Prostate gland (tissue), 2 donors: ENCODE measurements around the gene SFT2D1.

Experiments
- POLR2A ChIP-seq: fragments of 450-650 bp; IDR thresholded peaks from one replicate; pipeline ENCODE4 v1.6.1; 2016; ENCODE audit warnings: antibody characterized with exemption, mild to moderate bottlenecking
- TF ChIP-seq, protein P1 (sequence below), 4 experiments: fragments of 200-600 bp in 2 of 4; fragments of 450-650 bp in 2 of 4; sonication (generic) in 2 of 4; IDR thresholded peaks; 1 replicate in 3 of 4; 2 replicates in 1 of 4; pipeline ENCODE4 v1.5.1; 2016 to 2019; ENCODE audit warnings: antibody characterized with exemption in 4 of 4, mild to moderate bottlenecking in 2 of 4, moderate library complexity in 2 of 4

DNA sequence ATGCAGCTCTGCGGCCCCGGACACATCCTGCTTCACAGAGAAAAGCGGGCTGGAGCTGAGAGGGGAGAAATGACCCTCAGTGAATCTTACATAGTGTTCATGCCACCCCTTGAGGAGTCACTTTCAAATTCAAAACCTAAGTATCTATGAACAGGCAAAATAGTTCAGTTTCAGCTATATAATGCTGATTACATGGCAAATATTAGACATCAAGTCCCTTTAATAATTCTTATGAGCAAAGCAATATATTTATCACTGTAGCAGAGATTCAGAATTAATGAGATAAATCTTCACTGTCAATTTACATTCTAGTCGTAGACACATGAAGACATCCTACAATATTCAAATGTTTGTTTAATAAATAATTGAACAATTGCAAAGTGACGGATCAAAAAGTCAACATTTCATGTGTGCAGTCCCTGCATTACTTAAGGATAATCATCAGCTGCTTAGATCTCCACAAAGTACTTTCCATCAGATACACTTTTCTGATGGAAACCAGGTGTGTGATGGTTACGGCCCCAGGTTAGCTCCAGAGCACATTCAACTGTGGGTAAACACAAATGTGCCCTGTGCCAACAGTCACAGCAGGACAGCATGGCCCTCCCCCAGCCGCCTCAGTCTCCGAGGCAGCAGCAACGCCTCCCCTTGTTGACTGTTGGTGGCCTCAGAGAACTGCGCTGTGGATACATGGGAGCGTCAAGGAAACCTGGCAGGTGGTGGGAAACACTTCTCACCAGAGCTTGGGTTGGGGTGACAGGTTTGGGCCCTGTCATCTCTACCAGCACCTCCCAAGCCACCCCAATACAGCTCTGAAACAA lies 33.4 kb downstream of the SFT2D1 start:
- TF ChIP-seq, protein P1, sequence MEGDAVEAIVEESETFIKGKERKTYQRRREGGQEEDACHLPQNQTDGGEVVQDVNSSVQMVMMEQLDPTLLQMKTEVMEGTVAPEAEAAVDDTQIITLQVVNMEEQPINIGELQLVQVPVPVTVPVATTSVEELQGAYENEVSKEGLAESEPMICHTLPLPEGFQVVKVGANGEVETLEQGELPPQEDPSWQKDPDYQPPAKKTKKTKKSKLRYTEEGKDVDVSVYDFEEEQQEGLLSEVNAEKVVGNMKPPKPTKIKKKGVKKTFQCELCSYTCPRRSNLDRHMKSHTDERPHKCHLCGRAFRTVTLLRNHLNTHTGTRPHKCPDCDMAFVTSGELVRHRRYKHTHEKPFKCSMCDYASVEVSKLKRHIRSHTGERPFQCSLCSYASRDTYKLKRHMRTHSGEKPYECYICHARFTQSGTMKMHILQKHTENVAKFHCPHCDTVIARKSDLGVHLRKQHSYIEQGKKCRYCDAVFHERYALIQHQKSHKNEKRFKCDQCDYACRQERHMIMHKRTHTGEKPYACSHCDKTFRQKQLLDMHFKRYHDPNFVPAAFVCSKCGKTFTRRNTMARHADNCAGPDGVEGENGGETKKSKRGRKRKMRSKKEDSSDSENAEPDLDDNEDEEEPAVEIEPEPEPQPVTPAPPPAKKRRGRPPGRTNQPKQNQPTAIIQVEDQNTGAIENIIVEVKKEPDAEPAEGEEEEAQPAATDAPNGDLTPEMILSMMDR (IDR thresholded peaks at IDR 0.05), result no peak
- no peak for TF ChIP-seq POLR2A
